DMS79 (cell line): ENCODE data around the gene ODF2L.
A peak's percentile ranks its signal among the peaks of the same experiment; 100 is the strongest.

Source experiments
- DNase-seq: peaks from one replicate; lab custom pipeline; 2025; lab: John Stamatoyannopoulos, UW

Gene ODF2L

GRCh38 chr1:86395751-86396497 lies at the start of gene ODF2L:
TSS of gene ODF2L (minus strand) at chr1:86396323. CDS start at chr1:86387027, 9,296 bp downstream.
- DNase-seq, result peak; percentile 81

- DNase-seq, result no peak
These were observed 49.8 kb upstream of the ODF2L start for GRCh38 chr1:86445919-86446318.

- DNase-seq, result no peak
These were observed 45.9 kb upstream of the ODF2L start for GRCh38 chr1:86441997-86442396.

- DNase-seq, result peak; percentile 68
These were observed 45.5 kb upstream of the ODF2L start for GRCh38 chr1:86441581-86441980.

GRCh38 chr1:86436041-86436440 lies 39.9 kb upstream of the ODF2L start:
- peak; percentile 78 for DNase-seq

GRCh38 chr1:86435327-86435726 lies 39.2 kb upstream of the ODF2L start:
- DNase-seq, result no peak

GRCh38 chr1:86434059-86434458 lies 37.9 kb upstream of the ODF2L start:
- no peak for DNase-seq

GRCh38 chr1:86430376-86430775 lies 34.3 kb upstream of the ODF2L start:
- no peak for DNase-seq

GRCh38 chr1:86429835-86430234 lies 33.7 kb upstream of the ODF2L start:
- DNase-seq, result no peak

- no peak for DNase-seq
These were observed 33.1 kb upstream of the ODF2L start for GRCh38 chr1:86429122-86429725.

- DNase-seq, result no peak
These were observed 27.8 kb upstream of the ODF2L start, which contains the start of gene CLCA2 for GRCh38 chr1:86423873-86424272. TSS of gene CLCA2 (plus strand) at chr1:86424171. CDS start at chr1:86424248, 77 bp downstream.

- DNase-seq, result no peak
These were observed 27.4 kb upstream of the ODF2L start for GRCh38 chr1:86423473-86423872.

- DNase-seq, result no peak
These were observed 25.6 kb upstream of the ODF2L start for GRCh38 chr1:86421601-86422280.

GRCh38 chr1:86419277-86419903 lies 23.3 kb upstream of the ODF2L start:
- DNase-seq, result no peak

GRCh38 chr1:86416343-86416742 lies 20.2 kb upstream of the ODF2L start:
- peak; percentile 19 for DNase-seq

GRCh38 chr1:86410879-86411278 lies 14.8 kb upstream of the ODF2L start:
- no peak for DNase-seq

GRCh38 chr1:86409416-86410021 lies 13.4 kb upstream of the ODF2L start:
- peak; percentile 29 for DNase-seq

- no peak for DNase-seq
These were observed 371 bp upstream of the ODF2L start for GRCh38 chr1:86396498-86396890.

GRCh38 chr1:86394416-86394815 lies 1.7 kb downstream of the ODF2L start:
- no peak for DNase-seq

- no peak for DNase-seq
These were observed 6.8 kb downstream of the ODF2L start for GRCh38 chr1:86389307-86389706.

GRCh38 chr1:86388777-86389176 lies 7.3 kb downstream of the ODF2L start:
- no peak for DNase-seq
